Measurements from ENCODE around the gene NUTM2F. TPM values are rescaled to one million over a fixed set of nuclear protein-coding genes. Genes with fewer than 3 reads are reported as not detected.
"Not testable (repeated sequence)": the region's sequence is repeated elsewhere in the genome, so short reads cannot be mapped to it uniquely, and the experiment has no call there.

NUTM2F gene
- total RNA-seq, 2 experiments from 2014 or later: not detected

DNA sequence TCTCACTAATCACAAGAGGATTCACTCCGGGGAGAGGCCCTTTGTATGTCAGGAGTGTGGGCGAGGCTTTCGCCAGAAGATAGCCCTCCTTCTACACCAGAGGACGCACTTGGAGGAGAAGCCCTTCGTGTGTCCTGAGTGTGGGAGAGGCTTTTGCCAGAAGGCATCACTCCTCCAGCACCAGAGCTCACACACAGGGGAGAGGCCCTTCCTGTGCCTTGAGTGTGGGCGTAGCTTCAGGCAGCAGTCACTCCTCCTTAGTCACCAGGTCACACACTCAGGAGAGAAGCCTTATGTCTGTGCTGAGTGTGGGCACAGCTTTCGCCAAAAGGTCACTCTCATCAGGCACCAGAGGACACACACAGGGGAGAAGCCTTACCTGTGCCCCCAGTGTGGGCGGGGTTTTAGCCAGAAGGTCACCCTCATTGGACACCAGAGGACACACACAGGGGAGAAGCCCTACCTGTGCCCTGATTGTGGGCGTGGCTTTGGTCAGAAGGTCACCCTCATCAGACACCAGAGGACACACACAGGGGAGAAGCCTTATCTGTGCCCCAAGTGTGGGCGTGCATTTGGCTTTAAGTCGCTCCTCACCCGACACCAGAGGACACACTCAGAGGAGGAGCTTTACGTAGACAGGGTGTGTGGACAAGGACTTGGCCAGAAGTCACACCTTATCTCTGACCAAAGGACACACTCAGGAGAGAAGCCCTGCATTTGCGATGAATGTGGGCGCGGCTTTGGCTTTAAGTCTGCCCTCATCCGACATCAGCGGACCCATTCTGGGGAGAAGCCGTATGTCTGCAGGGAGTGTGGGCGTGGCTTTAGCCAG lies 27.8 kb downstream of the NUTM2F start:
- no peak for ATAC-seq
- no peaks in the 10 kb centered on the region for H3K4me1 Mint-ChIP-seq (ENCODE audit: low read depth)
- H3K27me3 Mint-ChIP-seq (ENCODE audit: low read depth): no peaks in the 10 kb centered on the region
- ChIA-PET CTCF (no interaction called here), POLR2A (no interaction called here)
- DNase-seq: no peak
- H3K9me3 Mint-ChIP-seq (ENCODE audit: insufficient read depth): no peaks in the 10 kb centered on the region
- H3K4me3 Mint-ChIP-seq: no peak overlapping the region
- no peak overlapping the region for H3K27ac Mint-ChIP-seq
- H3K36me3 Mint-ChIP-seq (ENCODE audit: low read depth): peaks cover 19% of the 10 kb centered on the region

DNA sequence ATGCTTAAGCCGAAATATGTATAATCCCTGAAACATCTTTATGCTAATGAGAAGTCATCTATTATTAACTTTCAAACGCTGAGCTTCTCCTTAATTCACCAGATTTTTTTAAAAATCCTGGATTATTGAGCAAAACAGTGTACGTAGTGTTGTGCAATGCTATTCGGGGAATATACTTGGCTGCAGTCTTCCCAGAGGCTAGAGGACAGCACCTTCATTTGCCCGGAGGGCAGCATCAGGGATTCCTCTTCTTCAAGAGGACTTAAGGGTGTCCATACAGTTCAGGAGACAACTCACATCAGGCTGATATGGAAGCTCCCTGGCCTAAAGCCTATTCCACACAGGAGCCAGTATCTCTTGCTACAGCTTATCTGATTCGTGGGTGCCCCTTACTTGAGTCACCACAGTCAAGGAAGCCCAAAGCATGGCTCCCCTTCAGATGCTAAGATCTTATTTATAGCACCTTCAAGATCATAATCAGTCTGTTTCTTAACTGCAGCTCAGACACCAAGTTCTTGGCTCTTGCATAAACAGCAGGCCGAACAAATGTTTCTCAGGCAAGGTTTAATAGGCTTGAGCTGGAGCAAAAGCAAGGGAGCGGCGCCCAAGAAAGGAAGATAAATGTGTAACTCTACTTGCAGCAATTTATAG lies 29.4 kb downstream of the NUTM2F start:
- Mint-ChIP-seq H3K27me3 (ENCODE audit: low read depth) (no peaks in the 10 kb centered on the region), H3K9me3 (ENCODE audit: insufficient read depth) (no peaks in the 10 kb centered on the region), H3K36me3 (ENCODE audit: low read depth) (peaks cover 19% of the 10 kb centered on the region), H3K27ac (no peak overlapping the region), H3K4me1 (ENCODE audit: low read depth) (no peaks in the 10 kb centered on the region), H3K4me3 (no peak overlapping the region)
- DNase-seq: no peak
- ChIA-PET POLR2A (no interaction called here), CTCF (no interaction called here)
- no peak for ATAC-seq

DNA sequence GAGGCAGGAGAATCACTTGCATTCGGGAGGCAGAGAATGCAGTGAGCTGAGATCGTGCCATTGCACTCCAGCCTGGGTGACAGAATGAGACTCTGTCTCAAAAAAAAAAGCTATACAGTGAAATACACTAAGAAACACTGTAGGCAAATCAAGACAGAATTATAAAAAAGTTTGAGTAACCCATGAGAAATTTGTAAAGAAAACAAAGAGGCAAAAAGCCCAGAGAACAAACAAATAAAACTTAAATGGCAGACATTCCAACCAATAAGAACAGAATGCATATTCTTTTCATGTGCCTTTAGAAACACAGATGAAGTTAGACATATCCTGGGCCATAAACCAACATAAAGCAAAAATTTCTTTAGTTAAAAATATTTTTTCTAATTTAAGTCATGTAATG lies 38.8 kb downstream of the NUTM2F start:
- ATAC-seq (no peak), DNase-seq (no peak)
- no peak overlapping the region for H3K4me3 Mint-ChIP-seq
- CTCF ChIA-PET: no interaction called here
- peaks cover 36% of the 10 kb centered on the region for H3K36me3 Mint-ChIP-seq (ENCODE audit: low read depth)
- no peaks in the 10 kb centered on the region for H3K4me1 Mint-ChIP-seq (ENCODE audit: low read depth)
- H3K27me3 Mint-ChIP-seq (ENCODE audit: low read depth): no peaks in the 10 kb centered on the region
- POLR2A ChIA-PET: no interaction called here
- H3K27ac Mint-ChIP-seq: no peak overlapping the region
- no peaks in the 10 kb centered on the region for H3K9me3 Mint-ChIP-seq (ENCODE audit: insufficient read depth)

- ATAC-seq (no peak), DNase-seq (no peak)
- Mint-ChIP-seq H3K4me1 (ENCODE audit: low read depth) (no peaks in the 10 kb centered on the region), H3K27ac (no peak overlapping the region), H3K27me3 (ENCODE audit: low read depth) (no peaks in the 10 kb centered on the region), H3K4me3 (no peak overlapping the region), H3K9me3 (ENCODE audit: insufficient read depth) (no peaks in the 10 kb centered on the region), H3K36me3 (ENCODE audit: low read depth) (peaks cover 35% of the 10 kb centered on the region)
- ChIA-PET CTCF (no interaction called here), POLR2A (no interaction called here)
These were observed 40.4 kb downstream of the NUTM2F start for GRCh38 chr9:94287877-94288513.

- no peak for ATAC-seq
- Mint-ChIP-seq H3K36me3 (ENCODE audit: low read depth) (peaks cover 44% of the 10 kb centered on the region), H3K4me1 (ENCODE audit: low read depth) (no peaks in the 10 kb centered on the region), H3K9me3 (ENCODE audit: insufficient read depth) (no peaks in the 10 kb centered on the region), H3K27ac (no peak overlapping the region), H3K4me3 (no peak overlapping the region), H3K27me3 (ENCODE audit: low read depth) (no peaks in the 10 kb centered on the region)
- CTCF ChIA-PET: no interaction called here
- no peak for DNase-seq
- POLR2A ChIA-PET: no interaction called here
These were observed 42.3 kb downstream of the NUTM2F start for GRCh38 chr9:94286116-94286515.

DNA sequence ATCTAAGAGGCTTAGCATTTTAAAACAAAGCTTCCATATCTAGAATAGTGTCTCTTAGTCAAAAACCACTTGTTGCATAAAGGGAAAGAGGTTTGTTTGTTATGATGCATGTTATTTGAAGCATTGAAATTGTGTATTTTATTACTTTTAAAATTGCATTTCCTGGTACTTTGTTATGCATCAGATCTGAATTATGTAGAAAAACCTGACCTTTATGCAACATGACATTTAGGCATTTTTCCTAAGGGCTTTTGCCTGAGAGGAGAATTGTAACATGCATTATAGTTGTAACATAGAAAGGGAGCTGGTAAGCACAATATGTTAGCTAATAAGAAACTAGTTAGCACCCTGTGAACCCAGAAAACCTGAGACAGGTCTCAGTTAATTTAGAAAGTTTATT lies 47.3 kb downstream of the NUTM2F start:
- H3K27me3 Mint-ChIP-seq (ENCODE audit: low read depth): no peaks in the 10 kb centered on the region
- no peak overlapping the region for H3K27ac Mint-ChIP-seq
- peaks cover 60% of the 10 kb centered on the region for H3K36me3 Mint-ChIP-seq (ENCODE audit: low read depth)
- H3K4me1 Mint-ChIP-seq (ENCODE audit: low read depth): no peaks in the 10 kb centered on the region
- ChIA-PET CTCF (no interaction called here), POLR2A (no interaction called here)
- peaks cover 16% of the 10 kb centered on the region for H3K9me3 Mint-ChIP-seq (ENCODE audit: insufficient read depth)
- DNase-seq: no peak
- no peak for ATAC-seq
- H3K4me3 Mint-ChIP-seq: no peak overlapping the region

GRCh38 chr9:94280409-94280989 lies 47.9 kb downstream of the NUTM2F start:
- Mint-ChIP-seq H3K9me3 (ENCODE audit: insufficient read depth) (peaks cover 16% of the 10 kb centered on the region), H3K4me1 (ENCODE audit: low read depth) (no peaks in the 10 kb centered on the region), H3K36me3 (ENCODE audit: low read depth) (peaks cover 61% of the 10 kb centered on the region), H3K27ac (no peak overlapping the region), H3K4me3 (no peak overlapping the region), H3K27me3 (ENCODE audit: low read depth) (no peaks in the 10 kb centered on the region)
- POLR2A ChIA-PET: no interaction called here
- ATAC-seq: no peak
- DNase-seq: no peak
- CTCF ChIA-PET: no interaction called here

DNA sequence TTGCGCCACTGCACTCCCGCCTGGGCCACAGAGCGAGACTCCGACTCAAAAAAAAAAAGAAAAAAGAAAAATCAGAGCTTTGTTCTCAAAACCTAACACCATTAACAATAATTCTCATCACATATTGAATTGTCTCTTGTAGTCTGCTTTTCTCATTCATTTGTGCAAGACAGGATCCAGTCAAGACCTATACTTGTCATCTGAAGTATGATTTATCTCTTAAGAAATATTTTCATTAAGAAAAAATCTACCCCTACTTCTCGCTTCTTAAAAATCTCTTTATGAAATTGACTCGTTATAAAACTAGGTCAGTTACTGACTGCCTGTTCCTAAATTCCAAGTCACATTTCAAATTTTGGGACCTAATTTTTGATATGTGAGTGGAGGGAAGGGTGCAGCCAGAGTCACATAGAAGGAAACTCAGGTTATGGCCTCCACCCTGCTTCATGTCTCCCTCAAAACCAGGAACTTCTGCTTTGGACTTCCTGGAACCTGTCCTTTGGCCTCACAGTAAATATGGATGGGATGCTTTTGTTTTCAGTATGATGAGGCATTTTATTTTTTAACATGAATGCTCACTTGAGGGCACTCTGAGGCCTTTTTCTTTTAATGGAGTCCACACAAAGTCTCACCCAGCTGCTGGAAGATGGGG lies 50.4 kb downstream of the NUTM2F start:
- ChIA-PET CTCF (no interaction called here), POLR2A (no interaction called here)
- DNase-seq (no peak), ATAC-seq (no peak)
- peaks cover 19% of the 10 kb centered on the region for H3K9me3 Mint-ChIP-seq (ENCODE audit: insufficient read depth)
- H3K4me1 Mint-ChIP-seq (ENCODE audit: low read depth): no peaks in the 10 kb centered on the region
- peaks cover 64% of the 10 kb centered on the region for H3K36me3 Mint-ChIP-seq (ENCODE audit: low read depth)
- no peak overlapping the region for H3K27ac Mint-ChIP-seq
- no peak overlapping the region for H3K4me3 Mint-ChIP-seq
- H3K27me3 Mint-ChIP-seq (ENCODE audit: low read depth): no peaks in the 10 kb centered on the region

DNA sequence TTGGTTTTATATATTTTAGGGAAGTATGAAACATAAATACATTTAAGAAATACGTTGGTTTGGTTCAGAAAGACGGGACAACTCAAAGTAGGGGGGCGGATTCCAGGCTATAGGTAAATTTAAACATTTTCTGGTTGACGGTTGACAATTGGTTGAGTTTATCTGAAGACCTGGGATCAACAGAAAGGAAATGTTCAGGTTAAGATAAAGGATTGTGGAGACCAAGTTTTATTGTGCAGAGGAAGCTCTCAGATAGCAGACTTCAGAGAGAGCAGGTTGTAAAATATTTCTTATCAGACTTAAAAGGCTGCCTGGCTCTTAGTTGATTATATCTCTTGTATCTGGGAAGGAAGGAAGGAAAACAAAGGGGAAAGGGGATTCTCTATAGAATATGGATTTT lies 51.4 kb downstream of the NUTM2F start:
- H3K27me3 Mint-ChIP-seq (ENCODE audit: low read depth); DNase-seq; H3K4me1 Mint-ChIP-seq (ENCODE audit: low read depth); H3K4me3 Mint-ChIP-seq; ATAC-seq; CTCF ChIA-PET; POLR2A ChIA-PET; H3K27ac Mint-ChIP-seq: not testable (repeated sequence)
- Mint-ChIP-seq H3K9me3 (ENCODE audit: insufficient read depth) (peaks cover 19% of the 10 kb centered on the region), H3K36me3 (ENCODE audit: low read depth) (peaks cover 59% of the 10 kb centered on the region)

- Mint-ChIP-seq H3K27ac (no peak overlapping the region), H3K36me3 (ENCODE audit: low read depth) (peaks cover 36% of the 10 kb centered on the region), H3K4me3 (no peak overlapping the region), H3K4me1 (ENCODE audit: low read depth) (peaks cover 2% of the 10 kb centered on the region), H3K27me3 (ENCODE audit: low read depth) (no peaks in the 10 kb centered on the region), H3K9me3 (ENCODE audit: insufficient read depth) (peaks cover 18% of the 10 kb centered on the region)
- ChIA-PET CTCF (no interaction called here), POLR2A (no interaction called here)
- ATAC-seq: no peak
- DNase-seq: no peak
These were observed 58.4 kb downstream of the NUTM2F start for GRCh38 chr9:94270009-94270408.

GRCh38 chr9:94269264-94269663 lies 59.2 kb downstream of the NUTM2F start:
- Mint-ChIP-seq H3K9me3 (ENCODE audit: insufficient read depth) (peaks cover 18% of the 10 kb centered on the region), H3K27me3 (ENCODE audit: low read depth) (no peaks in the 10 kb centered on the region), H3K27ac (no peak overlapping the region), H3K4me1 (ENCODE audit: low read depth) (peaks cover 2% of the 10 kb centered on the region), H3K36me3 (ENCODE audit: low read depth) (peaks cover 39% of the 10 kb centered on the region), H3K4me3 (no peak overlapping the region)
- ATAC-seq (no peak), DNase-seq (no peak)
- ChIA-PET CTCF (no interaction called here), POLR2A (no interaction called here)
